Measurements from ENCODE around the gene INO80. TPM values are rescaled to one million over a fixed set of nuclear protein-coding genes. Genes with fewer than 3 reads are reported as not detected.

The INO80 gene
- total RNA-seq, 4 donors from 2014 or later: 25.5 to 33.0 (median 27.8) TPM

DNA sequence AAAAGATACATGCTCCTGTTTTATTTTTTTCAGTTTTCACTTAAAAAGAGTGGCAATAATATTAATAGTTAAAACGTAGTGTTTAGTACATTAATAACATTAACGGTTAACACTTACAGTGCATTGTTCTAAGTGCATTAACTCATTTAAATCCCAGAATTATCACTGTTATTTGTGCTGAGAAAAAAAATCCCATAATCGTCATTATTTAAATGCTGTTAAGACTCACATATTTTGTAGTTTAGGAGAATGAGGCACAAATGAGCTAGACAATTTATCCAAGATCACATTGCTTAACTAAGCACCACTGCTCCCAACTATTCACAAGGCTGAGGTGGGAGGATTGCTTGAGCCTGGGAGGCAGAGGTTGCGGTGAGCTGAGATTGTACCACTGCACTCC, 127.9 kb downstream of the INO80 start:
- TF ChIP-seq CTCF (IDR thresholded peaks at IDR 0.05 in 4 of 5, conservative IDR thresholded peaks at IDR 0.05 in 1 of 5) (no peak), POLR2A (IDR thresholded peaks at IDR 0.05) (no peak)
- intact Hi-C loops (cut with DNase I; ENCODE audit: low total_unique reads): no loop called here
- Histone ChIP-seq H3K27me3 (no peaks in the 10 kb centered on the region), H3K36me3 (peaks cover 0 to 78% of the 10 kb centered on the region in 2 donors), H3K4me1 (no peaks in the 10 kb centered on the region), H3K9me3 (no peaks in the 10 kb centered on the region), H3K27ac (no peak overlapping the region), H3K4me3 (no peak overlapping the region)
- in situ Hi-C loops (cut with MboI; ENCODE audit: low sequenced_read_pairs in 4 of 4): no loop called here
- DNase-seq: no peak
- no peak for ATAC-seq

DNA sequence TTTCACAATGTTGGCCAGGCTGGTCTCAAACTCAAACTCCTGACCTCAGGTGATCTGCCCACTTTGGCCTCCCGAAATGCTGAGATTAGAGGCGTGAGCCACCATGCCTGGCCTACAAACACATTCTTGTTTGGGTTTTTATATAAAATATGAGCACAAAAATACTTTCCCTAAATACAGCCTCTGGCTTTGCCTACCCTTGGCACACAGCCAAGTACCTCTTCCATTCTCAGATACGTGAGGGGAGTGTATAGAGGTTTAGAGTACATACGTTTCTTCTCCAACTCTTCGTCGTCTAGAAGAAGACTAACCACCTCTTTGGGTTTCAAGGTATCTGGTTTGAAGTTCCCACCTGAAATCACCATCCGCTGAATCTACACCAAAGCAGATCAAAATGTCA, 129.3 kb downstream of the INO80 start:
- H3K27me3 ChIP-seq: no peaks in the 10 kb centered on the region
- TF ChIP-seq CTCF (IDR thresholded peaks at IDR 0.05 in 4 of 5, conservative IDR thresholded peaks at IDR 0.05 in 1 of 5) (no peak), POLR2A (IDR thresholded peaks at IDR 0.05) (no peak)
- no peaks in the 10 kb centered on the region for H3K9me3 ChIP-seq
- in situ Hi-C loops (cut with MboI; ENCODE audit: low sequenced_read_pairs in 4 of 4) (no loop called here), intact Hi-C loops (cut with DNase I; ENCODE audit: low total_unique reads) (no loop called here)
- ATAC-seq: no peak
- H3K36me3 ChIP-seq: peaks cover 0 to 78% of the 10 kb centered on the region in 2 donors
- H3K4me3 ChIP-seq: no peak overlapping the region
- DNase-seq: no peak
- no peaks in the 10 kb centered on the region for H3K4me1 ChIP-seq
- H3K27ac ChIP-seq: no peak overlapping the region

DNA sequence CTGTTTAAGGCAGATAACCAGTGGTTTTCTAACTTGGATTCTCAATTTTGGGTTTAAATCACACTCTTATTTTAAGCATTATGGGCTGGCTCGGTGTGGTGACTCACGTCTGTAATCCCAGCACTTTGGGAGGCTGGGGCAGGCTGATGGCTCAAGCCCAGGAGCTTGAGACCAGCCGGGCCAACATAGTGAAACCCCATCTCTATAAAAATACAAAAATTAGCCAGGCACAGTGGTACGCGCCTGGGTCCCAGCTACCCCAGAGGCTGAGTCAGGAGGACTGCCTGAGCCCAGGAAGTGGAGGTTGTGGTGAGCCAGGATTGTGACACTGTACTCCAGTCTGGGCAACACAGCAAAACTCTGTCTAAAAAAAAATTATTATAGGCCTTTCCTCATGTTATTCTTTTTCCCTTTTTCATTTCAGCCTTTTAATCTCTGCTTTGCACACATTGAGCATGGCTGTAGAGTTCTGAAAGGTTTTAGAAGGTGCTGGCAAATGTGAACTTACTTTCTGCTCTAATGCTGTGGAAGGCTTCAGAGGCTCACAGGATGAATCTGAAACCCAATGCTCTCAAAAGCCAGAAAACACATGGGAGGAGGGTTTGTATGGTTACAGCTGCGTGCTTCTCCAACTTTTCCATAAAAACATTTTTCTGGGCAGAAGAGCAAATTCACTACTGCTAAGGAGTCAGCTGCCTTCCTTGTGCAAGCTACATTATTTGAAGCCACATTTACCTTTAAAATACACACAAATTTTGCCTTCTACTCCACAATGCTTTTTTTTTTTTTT, 130.3 kb downstream of the INO80 start:
- peaks cover 0 to 85% of the 10 kb centered on the region in 2 donors for H3K36me3 ChIP-seq
- H3K27me3 ChIP-seq: no peaks in the 10 kb centered on the region
- intact Hi-C loops (cut with DNase I; ENCODE audit: low total_unique reads) (no loop called here), in situ Hi-C loops (cut with MboI; ENCODE audit: low sequenced_read_pairs in 4 of 4) (no loop called here)
- ATAC-seq (no peak), DNase-seq (no peak)
- TF ChIP-seq CTCF (IDR thresholded peaks at IDR 0.05 in 4 of 5, conservative IDR thresholded peaks at IDR 0.05 in 1 of 5) (no peak), POLR2A (IDR thresholded peaks at IDR 0.05) (no peak)
- peak overlapping the region in 1 of 4 donors; percentile 24 for H3K27ac ChIP-seq
- no peaks in the 10 kb centered on the region for H3K4me1 ChIP-seq
- H3K9me3 ChIP-seq: no peaks in the 10 kb centered on the region
- no peak overlapping the region for H3K4me3 ChIP-seq

- peaks cover 0 to 92% of the 10 kb centered on the region in 2 donors for H3K36me3 ChIP-seq
- no peaks in the 10 kb centered on the region for H3K4me1 ChIP-seq
- intact Hi-C loops (cut with DNase I; ENCODE audit: low total_unique reads): no loop called here
- ATAC-seq (no peak), DNase-seq (no peak)
- in situ Hi-C loops (cut with MboI; ENCODE audit: low sequenced_read_pairs in 4 of 4): no loop called here
- H3K9me3 ChIP-seq: no peaks in the 10 kb centered on the region
- peak overlapping the region in 1 of 4 donors; percentile 24 for H3K27ac ChIP-seq
- H3K4me3 ChIP-seq: no peak overlapping the region
- no peaks in the 10 kb centered on the region for H3K27me3 ChIP-seq
- TF ChIP-seq POLR2A (IDR thresholded peaks at IDR 0.05) (no peak), CTCF (IDR thresholded peaks at IDR 0.05 in 4 of 5, conservative IDR thresholded peaks at IDR 0.05 in 1 of 5) (no peak)
Observed at GRCh38 chr15:40984964-40985363, 131.1 kb downstream of the INO80 start.
